ENCODE results near the gene ZNF398. TPM values are rescaled to one million over a fixed set of nuclear protein-coding genes. Genes with fewer than 3 reads are reported as not detected.
A peak's percentile ranks its signal among the peaks of the same experiment; 100 is the strongest.

ZNF398 gene
- total RNA-seq, 1 donor = 18.6 TPM

- DNase-seq (ENCODE audit: low read depth) = no peak
- no peak overlapping the region for H3K4me3 ChIP-seq (ENCODE audit: low read depth, low read length)
- TF ChIP-seq, protein P1, sequence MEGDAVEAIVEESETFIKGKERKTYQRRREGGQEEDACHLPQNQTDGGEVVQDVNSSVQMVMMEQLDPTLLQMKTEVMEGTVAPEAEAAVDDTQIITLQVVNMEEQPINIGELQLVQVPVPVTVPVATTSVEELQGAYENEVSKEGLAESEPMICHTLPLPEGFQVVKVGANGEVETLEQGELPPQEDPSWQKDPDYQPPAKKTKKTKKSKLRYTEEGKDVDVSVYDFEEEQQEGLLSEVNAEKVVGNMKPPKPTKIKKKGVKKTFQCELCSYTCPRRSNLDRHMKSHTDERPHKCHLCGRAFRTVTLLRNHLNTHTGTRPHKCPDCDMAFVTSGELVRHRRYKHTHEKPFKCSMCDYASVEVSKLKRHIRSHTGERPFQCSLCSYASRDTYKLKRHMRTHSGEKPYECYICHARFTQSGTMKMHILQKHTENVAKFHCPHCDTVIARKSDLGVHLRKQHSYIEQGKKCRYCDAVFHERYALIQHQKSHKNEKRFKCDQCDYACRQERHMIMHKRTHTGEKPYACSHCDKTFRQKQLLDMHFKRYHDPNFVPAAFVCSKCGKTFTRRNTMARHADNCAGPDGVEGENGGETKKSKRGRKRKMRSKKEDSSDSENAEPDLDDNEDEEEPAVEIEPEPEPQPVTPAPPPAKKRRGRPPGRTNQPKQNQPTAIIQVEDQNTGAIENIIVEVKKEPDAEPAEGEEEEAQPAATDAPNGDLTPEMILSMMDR (IDR thresholded peaks at IDR 0.05; ENCODE audit: insufficient read depth, low read depth, low read length) = no peak
Observed at GRCh38 chr7:149205690-149206381, 58.6 kb downstream of the ZNF398 start.

GRCh38 chr7:149207324-149208035, 60.2 kb downstream of the ZNF398 start:
- TF ChIP-seq, protein P1 (IDR thresholded peaks at IDR 0.05; ENCODE audit: insufficient read depth, low read depth, low read length) = no peak
- no peak overlapping the region for H3K4me3 ChIP-seq (ENCODE audit: low read depth, low read length)
- no peak for DNase-seq (ENCODE audit: low read depth)

GRCh38 chr7:149209518-149210269, 62.4 kb downstream of the ZNF398 start:
- TF ChIP-seq, protein P1 (IDR thresholded peaks at IDR 0.05; ENCODE audit: insufficient read depth, low read depth, low read length) = peak; percentile 67
- H3K4me3 ChIP-seq (ENCODE audit: low read depth, low read length) = no peak overlapping the region
- DNase-seq (ENCODE audit: low read depth) = peak; percentile 43

DNA sequence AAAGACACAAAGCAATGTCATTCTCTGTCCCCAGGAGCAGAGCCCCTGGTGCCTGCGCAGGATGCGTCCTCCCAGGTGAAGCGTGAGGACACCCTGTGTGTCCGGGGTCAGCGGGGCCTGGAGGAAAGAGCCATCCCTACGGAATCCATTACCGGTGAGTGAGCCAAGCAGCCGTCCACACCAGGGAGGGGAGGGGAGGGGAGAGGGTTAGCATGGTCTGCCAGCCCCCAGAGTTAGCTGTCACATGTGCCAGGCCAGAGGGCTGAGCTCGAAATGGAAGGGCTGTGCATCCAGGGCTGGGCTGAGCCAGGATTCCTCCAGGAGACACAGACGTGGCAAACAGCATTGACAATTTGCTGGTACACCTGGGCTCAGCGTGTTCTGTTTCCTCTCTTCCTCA, 63.3 kb downstream of the ZNF398 start:
- no peak overlapping the region for H3K4me3 ChIP-seq (ENCODE audit: low read depth, low read length)
- DNase-seq (ENCODE audit: low read depth) = no peak
- TF ChIP-seq, protein P1 (IDR thresholded peaks at IDR 0.05; ENCODE audit: insufficient read depth, low read depth, low read length) = no peak

GRCh38 chr7:149214020-149214720, 66.9 kb downstream of the ZNF398 start:
- H3K4me3 ChIP-seq (ENCODE audit: low read depth, low read length) = no peak overlapping the region
- TF ChIP-seq, protein P1 (IDR thresholded peaks at IDR 0.05; ENCODE audit: insufficient read depth, low read depth, low read length) = no peak
- no peak for DNase-seq (ENCODE audit: low read depth)

DNA sequence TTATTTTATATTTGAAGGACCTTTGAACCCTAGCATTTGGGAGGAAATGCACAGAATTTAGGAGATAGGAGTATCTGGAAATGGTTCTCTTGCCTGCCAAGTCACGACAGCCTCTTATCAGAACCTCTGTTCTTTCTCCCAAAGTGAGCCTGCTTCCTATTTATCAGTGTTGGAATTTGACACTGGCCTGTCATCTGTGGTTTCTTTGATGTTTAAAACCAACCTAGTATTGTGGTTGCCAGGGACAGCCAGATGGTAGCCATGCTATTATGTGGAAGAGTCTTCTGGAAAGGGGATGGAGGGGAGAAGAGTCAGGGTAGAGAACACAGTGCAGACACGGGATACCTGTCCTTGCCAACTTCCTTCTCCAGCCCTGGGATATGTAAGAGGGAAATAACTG, 69.1 kb downstream of the ZNF398 start:
- DNase-seq (ENCODE audit: low read depth) = no peak
- no peak overlapping the region for H3K4me3 ChIP-seq (ENCODE audit: low read depth, low read length)
- TF ChIP-seq, protein P1 (IDR thresholded peaks at IDR 0.05; ENCODE audit: insufficient read depth, low read depth, low read length) = no peak

Data from fibroblast of villous mesenchyme (primary cell).